Endometrium (tissue), 2 donors: ENCODE results near the gene TOP1.

Experiments used
- FAIRE-seq: peaks from 2 replicates; lab custom pipeline; 2012; peaks lifted over from hg19 to GRCh38; lab: Jason Lieb, UNC
- donor health status: control.
- donor health status: control.

Gene TOP1

DNA sequence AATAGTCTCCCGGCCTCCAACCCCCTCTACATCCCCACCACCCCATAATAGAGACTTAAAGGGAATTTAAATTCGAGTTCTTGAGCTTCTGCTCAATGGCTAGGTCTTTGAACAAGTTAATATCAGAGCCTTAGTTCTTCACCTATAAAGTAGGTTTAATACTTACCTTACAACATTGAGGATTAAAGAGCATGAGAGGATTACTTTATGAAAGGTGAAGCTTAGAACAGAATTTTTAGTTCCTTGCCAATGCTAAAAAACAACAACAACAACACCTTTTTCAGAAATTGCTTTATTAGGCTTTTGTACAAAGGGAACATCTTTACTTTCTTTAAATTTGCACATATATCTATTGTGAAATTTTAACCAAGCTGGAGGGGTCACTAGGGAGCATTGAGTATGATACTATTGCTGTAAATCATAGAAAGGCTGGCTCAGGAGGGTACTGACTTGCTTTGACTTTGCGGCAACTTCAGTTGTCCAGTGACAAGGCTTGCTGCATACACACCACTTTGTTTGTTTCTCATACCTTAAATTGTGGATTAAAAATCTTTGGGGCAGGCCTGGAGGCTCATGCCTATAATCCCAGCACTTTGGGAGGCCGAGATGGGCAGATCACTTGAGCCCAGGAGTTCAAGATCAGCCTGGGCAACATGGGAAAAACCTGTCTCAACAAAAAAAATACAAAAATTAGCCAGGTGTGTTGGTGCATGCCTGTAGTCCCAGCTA, 9.7 kb downstream of the TOP1 start:
- no peak for FAIRE-seq

DNA sequence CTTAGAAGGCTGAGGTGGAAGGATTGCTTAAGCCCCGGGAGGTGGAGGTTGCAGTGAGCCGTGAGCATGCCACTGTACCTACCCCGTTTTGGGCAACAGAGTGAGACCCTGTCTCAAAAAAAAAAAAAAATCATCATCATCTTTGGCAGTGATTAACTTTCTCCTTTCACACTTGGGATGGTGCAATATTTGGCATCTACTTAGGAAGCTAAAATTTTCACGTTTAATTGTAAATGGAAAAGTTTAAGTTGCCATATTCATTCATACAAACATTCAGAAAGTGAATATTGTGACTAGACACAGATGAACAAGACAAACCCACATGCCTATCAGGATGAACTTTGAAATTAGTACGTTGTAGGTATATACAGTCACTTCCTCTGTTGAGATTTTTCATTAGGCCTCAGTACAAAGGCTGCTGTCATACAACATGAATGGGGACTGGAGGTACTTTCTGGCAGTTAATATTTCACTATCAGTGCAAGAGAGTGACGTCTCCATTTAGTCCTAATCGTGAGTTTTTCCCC, 10.3 kb downstream of the TOP1 start:
- FAIRE-seq = no peak

DNA sequence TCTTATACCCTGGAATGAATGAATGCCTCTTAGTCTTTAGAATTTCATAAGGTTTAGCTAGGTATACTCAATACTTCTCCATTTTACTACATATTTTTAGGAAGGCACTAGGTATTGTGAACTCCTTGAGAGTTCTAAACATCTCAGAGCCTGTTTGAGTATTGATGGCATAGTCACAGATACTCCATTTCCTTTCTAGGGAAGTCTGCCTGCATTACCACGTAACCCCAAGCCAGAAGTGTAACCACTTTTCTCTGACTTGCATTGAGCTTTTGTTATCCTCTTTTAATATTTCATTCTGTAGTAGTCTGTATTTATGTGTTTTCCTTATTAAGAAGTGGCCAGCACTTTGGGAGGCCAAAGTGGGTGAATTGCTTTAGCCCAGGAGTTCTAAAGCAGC, 12.2 kb downstream of the TOP1 start:
- FAIRE-seq = no peak

DNA sequence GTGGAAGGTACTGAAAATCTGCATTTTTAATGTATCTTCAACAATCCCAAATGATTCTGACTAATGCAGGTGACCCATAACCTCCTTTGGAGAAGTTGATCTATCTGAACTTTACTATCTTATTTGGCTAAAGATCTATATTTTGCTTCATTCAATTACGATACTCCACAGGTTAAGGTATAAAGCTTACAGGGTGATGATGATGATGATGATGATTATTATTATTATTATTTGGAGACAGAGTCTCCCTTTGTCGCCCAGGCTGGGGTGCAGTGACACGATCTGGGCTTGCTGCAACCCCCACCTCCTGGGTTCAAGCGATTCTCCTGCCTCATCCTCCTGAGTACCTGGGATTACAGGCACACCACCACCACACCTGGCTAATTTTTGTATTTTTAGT, 13.1 kb downstream of the TOP1 start:
- no peak for FAIRE-seq

DNA sequence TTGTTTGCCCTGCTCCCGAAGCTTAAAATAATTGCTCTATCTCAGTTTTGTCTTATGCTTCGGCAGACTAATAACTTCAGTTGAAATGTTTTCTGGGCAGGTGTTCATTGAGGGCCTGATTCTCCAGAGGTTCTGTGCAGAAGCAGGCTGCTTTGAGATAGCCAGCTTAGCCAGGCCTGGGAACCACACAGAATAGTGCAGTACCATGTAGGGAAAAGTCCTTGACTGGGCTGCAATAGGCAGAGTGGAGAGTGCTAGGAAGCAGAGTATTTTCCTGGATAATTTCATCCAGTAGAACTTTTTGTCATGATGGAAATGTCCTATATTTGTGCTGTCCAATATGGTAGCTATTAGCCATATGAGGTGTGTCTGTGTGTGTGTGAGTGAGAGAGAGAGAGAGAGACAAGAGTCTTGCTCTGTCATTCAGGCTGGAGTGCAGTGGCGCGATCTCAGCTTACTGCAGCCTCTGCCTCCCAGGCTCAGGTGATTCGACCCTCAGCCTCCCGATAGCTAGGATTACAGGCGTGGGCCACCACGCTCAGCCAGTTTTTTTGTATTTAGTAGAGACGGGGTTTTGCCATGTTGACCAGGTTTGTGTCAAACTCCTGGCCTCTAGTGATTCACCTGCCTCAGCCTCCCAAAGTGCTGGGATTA, 15.9 kb downstream of the TOP1 start:
- FAIRE-seq = no peak

DNA sequence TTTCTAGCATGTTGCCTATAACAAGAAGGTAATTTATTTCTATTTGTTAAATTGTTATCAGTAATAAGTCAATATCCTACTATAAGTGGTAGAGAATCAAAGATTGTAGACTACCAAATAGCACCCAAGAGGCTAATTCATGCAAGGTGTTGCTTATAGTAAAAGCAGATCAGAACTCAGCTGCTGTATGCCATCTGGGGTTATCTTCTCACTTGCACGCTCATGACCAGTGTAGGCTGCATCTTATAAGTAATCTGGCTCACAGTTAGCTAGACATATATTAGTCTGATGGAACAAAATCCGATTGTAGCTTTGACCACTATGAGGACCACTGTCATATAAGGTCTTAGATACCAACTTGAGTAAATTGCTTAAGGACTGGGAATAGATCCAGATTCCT, 17.0 kb downstream of the TOP1 start:
- no peak for FAIRE-seq

DNA sequence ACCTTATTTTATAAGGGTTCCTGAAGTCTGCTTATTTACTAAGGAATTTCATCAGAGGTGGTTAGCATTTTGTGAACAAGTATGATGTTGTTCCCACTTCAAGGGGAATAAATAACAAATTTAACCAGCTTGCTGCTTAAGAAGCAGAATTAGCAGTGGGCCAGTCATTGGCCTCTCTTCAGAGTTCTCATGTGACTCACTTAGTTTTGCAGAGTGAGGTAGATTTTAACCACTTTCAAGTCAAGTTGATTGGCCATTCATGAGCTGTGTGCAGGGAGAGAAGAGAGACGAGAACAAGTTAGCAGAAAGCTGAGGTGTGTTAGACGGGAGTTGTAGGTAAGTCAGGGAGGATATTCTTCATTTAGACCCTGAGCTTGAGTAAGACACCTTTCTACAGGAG, 18.1 kb downstream of the TOP1 start:
- FAIRE-seq = no peak

DNA sequence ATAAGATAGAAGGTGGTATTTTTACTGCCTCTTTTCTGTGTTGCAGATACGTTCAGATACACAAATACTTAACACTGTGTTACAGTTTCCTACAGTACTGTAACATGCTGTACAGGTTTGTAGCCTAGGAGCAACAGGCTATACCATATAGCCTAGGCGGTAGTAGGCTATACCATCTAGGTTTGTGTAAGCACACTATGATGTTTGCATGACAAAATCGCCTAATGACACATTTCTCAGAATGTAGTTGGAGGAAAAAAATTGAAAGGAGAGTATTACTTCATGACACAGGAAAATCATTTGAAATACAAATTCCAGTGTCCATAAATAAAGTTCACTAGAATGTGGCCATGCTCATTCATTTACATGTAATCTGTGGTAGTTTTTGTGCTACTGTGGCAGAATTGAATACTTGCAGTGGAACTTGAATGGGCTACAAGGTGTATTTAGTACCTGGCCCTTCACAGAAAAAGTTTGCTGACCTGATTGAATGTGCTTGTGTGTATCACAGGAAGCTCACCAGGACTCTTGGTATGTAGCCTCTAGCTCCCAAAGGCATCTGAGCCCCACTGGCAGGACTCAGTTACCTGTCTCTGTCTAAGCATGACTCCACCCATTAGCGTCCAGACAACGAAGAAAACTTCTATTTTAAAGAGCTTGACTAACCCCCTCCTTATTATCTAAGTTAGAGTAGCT, 18.8 kb downstream of the TOP1 start:
- FAIRE-seq = no peak

DNA sequence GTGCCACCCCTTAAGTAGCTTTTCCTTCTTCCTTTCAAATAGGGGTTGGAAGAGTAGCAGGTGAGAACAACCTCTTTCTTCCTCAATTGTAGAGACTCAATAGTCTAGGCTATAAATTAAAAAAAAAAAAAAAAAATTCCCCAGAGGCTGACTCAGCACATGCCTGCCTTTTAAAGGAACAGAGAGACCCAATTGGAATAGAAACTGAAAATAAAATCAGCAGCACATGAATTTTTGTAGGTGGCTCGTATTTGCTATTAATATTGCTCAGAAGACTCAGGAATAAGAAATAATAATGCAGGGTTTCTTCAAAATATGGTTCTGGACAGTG, 19.3 kb downstream of the TOP1 start:
- FAIRE-seq = no peak

DNA sequence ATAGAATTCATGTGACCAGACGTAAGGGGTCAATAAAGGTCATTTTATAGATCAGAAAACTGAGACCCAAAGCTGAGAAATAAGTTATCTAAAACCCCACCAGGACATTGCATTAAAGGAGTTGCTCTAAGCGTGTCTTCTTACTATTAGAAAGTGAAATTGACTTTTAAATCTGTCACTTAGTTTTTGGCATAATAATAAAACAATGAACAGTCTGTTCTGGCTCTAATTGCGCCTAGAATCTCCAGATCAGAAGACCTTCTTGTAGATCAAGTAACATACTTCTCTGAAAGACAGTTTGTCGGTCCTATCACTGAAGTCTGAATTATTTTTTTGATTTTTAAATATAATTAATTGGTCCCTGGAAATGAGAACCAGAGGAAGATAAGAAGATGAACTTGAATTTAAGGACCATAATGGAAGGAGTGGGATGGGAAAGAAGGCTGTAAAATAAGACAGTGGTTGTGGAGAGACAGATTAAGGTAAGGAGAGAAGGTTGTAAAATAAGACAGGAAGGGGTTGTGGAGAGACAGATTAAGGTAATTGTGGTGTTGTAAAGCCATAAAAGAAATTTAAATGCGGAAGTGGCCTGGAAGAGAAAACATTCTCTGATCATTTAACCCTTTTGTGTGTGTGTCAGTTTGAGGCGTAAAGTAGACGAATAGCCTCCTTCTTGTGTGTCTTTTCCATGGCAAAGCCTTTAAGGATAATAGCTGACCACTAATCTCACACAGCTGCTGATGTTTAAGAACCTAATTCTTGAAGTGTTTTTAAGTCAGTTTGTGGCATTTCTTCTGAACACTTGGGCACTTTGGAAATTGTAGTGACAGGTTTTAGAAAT, 20.1 kb downstream of the TOP1 start:
- no peak for FAIRE-seq

DNA sequence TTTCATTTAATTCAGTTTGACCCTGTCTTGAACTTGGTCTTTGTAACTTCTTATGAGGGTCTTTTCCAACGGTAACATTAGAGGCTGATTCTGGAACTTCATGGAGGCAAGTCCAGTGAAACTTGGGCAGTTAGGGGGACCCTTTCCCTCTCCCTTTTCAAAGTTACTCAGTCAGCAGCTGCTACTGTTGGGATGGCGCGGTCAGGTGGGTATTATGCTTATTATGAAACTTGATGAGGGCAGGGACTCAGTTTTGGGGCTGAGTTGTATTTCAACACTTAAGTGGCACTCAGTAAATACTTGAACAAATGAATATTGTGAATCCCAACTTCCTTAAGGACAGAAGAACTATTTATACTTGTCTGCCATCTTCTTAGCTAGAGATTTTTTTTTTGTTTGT, 20.8 kb downstream of the TOP1 start:
- FAIRE-seq = no peak

DNA sequence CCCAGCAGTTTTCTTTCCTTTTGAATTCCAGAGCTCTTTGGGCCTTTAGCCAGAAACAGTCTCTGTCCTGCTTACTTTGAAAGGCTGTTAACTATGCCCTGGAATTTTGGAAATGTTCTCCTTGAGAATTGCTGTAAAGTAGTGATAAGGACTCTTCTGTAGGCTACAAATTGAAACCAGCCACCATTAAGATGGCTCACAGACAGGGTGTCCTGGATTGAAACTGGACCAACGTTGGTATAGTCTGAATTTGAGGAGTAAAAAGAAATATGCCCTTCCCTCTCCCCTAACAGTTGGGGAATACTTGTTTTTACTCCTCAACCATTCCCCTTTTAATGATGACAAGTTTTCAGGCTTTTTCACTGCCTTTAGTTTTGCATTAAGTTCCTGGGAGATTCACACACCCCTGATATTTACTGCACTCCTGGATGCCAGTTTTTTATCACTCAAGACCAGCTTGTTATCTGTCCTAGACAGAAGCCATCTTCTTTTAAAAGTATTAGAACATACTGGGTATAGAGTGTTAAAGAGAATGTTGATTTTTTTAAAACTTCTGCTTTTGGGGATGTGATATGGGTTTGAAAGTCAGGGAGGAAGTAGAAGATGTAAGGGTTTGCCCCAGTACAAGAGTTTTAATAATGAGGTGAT, 21.9 kb downstream of the TOP1 start:
- FAIRE-seq = no peak

DNA sequence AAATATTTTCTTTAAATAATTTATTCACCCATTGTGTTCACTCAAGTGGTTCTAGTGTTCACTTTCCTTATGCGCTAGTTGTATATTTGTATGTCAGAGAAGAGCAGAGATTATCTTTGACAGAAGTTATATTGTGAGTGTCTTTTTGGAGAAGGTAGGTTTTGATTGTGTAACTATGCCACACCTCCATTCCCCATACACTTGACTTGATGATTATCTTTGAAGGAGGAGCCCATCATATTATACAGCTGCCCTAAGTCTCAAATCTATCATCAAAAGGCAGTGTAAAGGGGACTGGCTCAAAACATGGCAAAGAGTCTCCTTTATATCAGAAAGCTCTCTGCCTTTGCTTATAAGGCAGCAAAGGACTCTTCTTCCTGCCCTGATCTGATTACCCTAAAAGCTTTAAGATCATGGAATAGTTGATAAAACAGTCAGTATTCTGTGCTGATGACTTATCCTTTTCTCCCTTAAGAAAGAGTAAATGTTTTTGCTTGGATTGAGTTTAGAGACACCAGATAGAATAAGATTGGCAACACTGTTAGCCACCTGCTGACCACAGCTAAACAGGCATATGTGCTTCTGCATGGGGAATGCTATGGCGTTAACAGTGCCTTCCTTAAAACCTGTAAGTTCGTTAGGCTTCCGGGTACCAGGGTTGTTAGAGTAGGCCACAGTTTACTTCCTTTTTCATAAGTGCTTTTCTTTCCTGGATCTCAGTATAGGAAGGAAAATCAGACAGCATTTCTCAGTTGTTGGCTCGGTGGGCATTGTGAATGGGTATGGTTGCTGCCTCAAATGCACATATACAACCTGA, 22.6 kb downstream of the TOP1 start:
- FAIRE-seq = no peak

DNA sequence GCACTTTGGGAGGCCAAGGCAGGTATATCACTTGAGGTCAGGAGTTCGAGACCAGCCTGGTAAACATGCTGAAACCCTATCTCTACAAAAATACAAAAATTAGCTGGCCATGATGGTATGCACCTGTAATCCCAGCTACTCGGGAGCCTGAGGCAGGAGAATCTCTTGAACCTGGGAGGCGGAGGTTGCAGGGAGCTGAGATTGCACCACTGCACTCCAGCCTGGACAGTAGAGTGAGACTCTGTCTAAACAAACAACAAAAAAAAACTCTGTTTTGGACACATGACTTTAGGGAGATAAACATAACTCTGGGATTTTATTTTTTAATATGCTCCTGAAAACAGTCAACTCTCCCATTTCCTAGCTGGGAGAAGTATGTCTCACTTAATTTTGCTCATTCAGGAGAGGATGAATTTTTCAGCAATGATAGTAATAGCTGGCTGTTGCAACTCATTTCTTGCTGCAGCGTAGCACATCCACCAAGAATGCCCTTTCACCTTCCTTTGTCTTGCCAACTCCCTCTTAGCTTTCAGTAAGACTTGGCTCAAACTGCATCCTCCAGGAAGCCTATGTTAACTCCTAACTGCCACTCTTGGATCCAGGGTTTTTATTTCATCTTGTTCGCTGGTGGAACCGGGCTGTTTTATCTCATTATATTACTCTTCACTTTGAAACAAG, 24.3 kb downstream of the TOP1 start:
- FAIRE-seq = no peak

DNA sequence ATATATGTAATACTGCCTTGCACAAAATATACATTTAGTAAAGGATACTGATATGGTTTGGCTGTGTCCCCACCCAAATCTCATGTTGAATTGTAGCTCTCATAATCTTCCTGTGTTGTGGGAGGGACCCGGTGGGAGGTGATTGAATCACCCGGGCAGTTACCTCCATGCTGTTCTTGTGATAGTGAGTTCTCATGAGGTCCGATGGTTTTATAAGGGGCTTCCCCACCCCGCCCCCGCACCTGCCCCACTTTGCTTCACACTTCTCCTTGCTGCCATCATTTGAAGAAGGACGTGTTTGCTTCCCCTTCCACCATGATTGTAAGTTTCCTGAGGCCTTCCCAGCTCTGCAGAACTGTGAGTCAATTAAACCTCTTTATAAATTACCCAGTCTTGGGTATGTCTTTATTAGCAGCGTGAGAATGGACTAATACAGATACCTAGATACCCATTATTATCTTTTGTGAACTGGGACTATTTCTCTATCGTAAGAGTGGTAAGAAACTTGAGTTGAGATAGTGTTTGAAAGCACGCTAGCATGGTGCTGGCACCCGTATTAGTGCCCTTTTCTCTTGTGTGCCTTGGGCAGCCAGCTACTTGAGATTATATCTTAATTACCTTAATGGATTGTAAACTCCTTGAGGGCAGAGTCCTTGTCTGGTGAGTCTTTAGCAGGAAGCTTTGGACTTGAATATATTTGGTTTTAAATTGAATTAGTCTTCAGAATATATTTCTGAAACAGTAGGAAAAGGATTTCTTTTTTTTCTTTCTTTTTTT, 25.6 kb downstream of the TOP1 start:
- no peak for FAIRE-seq

DNA sequence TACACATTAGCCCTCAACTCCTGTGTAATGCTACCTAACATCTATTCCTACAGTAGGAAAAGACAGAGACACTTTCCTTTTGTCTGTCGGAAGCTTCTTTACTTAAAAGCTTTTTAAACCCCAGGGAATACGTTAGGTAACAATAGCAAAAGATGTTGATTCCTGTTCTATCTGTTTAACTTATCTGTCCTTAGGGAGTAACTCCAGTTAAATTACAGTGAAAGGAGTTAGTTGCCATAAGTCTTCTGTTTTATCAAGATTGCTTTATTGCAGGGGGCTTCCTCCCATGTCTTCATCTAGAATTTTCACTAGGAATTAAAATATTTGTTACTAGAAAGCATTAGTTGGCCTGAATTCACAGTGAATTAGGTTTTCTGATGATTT, 26.2 kb downstream of the TOP1 start:
- no peak for FAIRE-seq

DNA sequence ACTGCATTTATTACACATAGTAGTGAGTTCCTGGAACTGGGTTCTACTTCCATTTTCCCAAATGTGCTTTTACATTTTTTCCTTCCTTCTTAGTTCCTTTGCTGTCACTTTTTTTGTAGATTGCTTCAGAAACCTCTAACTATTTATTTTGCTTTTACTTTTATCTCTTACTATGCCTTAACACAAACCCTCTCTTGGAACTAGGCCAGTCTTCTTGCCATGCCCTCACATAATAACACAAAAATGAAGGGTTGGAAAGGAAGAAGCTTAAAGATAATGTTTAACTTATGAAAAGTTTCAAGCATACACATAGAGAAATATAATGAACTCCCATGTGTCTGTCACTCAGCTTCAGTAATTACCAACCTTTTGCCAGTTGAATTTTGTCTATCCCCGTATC, 27.1 kb downstream of the TOP1 start:
- no peak for FAIRE-seq

DNA sequence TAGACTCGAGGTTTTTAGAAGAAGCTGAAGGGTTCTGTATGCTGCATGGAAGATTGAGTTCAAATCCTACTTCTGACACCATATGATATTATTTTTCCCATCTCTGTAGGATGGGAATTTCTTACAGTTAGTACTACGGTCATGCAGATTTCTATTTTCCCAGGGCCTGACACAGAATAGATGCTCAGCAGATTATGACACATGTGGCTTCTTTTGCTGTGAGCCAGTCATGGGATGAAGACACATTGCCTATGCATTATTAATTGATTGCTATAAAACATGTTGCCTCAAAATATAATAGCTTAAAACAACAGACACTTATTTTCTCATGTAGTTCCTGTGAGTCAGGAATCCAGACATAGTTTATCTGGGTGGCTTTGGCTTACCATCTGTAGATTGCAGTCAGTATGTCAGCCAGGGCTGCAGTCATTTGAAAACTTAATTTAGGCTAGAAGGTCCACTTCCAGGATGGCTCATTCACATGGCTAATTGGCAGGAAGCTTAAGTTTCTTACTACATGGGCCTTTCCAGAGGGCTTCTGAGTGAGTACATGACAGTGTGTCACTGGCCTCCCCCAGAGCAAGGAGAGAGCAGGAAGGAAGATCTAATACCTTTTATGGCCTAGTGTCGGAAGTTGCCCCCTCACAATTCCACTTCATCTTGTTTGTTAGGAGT, 29.5 kb downstream of the TOP1 start:
- no peak for FAIRE-seq
